ENCODE data around the gene CARS2. TPM values are rescaled to one million over a fixed set of nuclear protein-coding genes. Genes with fewer than 3 reads are reported as not detected.

CARS2 gene
- total and polyA plus RNA-seq, 2 donors from 2014 or later: 57.1 to 57.9 TPM

GRCh38 chr13:110626521-110626920, 79.4 kb downstream of the CARS2 start:
- no peaks in the 10 kb centered on the region for H3K27me3 ChIP-seq (ENCODE audit: control insufficient read depth, insufficient read depth, low read length)
- H3K4me3 ChIP-seq (ENCODE audit: low read length in 3 of 3): no peak overlapping the region
- H3K27ac ChIP-seq (ENCODE audit: low read depth in 2 of 2, low read length in 2 of 2): peak overlapping the region in 1 of 2 donors; percentile 2
- H3K9ac ChIP-seq (ENCODE audit: low read length in 3 of 3): no peak overlapping the region
- peaks cover 0 to 14% (median 9%) of the 10 kb centered on the region in 3 donors for H3K4me1 ChIP-seq (ENCODE audit: control insufficient read depth in 2 of 3, insufficient read depth in 2 of 3, low read depth in 1 of 3, low read length in 3 of 3)
- H3K36me3 ChIP-seq (ENCODE audit: control insufficient read depth in 2 of 3, insufficient read depth in 3 of 3, low read length in 3 of 3): peaks cover 3 to 35% (median 13%) of the 10 kb centered on the region in 3 donors
- H3K9me3 ChIP-seq (ENCODE audit: control insufficient read depth in 2 of 3, insufficient read depth in 1 of 3, low read length in 3 of 3): no peaks in the 10 kb centered on the region
- intact Hi-C loops (cut with DNase I): no loop called here
- FAIRE-seq: no peak
- DNase-seq: peak in 3 of 5 donors; percentile 51 to 85 (median 59)
- TF ChIP-seq, protein P1, sequence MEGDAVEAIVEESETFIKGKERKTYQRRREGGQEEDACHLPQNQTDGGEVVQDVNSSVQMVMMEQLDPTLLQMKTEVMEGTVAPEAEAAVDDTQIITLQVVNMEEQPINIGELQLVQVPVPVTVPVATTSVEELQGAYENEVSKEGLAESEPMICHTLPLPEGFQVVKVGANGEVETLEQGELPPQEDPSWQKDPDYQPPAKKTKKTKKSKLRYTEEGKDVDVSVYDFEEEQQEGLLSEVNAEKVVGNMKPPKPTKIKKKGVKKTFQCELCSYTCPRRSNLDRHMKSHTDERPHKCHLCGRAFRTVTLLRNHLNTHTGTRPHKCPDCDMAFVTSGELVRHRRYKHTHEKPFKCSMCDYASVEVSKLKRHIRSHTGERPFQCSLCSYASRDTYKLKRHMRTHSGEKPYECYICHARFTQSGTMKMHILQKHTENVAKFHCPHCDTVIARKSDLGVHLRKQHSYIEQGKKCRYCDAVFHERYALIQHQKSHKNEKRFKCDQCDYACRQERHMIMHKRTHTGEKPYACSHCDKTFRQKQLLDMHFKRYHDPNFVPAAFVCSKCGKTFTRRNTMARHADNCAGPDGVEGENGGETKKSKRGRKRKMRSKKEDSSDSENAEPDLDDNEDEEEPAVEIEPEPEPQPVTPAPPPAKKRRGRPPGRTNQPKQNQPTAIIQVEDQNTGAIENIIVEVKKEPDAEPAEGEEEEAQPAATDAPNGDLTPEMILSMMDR (IDR thresholded peaks at IDR 0.05; ENCODE audit: borderline replicate concordance, extremely low read depth, insufficient read depth): no peak

DNA sequence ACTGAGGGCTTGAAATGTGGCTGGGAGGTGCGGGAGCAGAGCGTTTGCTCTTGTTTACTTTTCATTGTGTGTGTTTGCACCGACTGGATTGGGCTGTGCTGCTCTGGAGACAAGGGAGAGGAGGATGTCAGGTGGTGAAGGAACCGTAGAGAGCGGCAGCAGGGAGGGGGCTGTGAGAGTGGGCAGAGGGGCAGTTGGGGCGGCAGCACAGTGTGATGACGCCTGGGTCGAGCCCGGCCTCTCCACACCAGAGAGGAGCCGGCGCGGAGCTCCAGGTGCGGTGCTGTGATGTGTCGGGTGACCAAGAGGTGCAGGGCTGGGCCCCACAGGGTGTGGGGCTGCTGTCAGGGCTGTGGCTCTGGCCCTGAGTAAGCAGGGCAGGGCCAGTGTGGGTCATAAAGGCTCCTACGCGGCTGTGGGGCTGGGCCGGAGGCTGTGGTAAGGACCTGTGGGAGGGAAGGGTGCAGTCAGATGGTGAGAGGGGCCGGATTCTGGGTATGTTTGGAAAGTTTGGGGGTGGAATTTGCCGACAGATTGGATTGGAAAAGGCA, 80.1 kb downstream of the CARS2 start:
- peak overlapping the region in 1 of 2 donors; percentile 10 for H3K27ac ChIP-seq (ENCODE audit: low read depth in 2 of 2, low read length in 2 of 2)
- H3K9ac ChIP-seq (ENCODE audit: low read length in 3 of 3): no peak overlapping the region
- no peak for FAIRE-seq
- H3K9me3 ChIP-seq (ENCODE audit: control insufficient read depth in 2 of 3, insufficient read depth in 1 of 3, low read length in 3 of 3): no peaks in the 10 kb centered on the region
- TF ChIP-seq, protein P1 (IDR thresholded peaks at IDR 0.05; ENCODE audit: borderline replicate concordance, extremely low read depth, insufficient read depth): no peak
- H3K36me3 ChIP-seq (ENCODE audit: control insufficient read depth in 2 of 3, insufficient read depth in 3 of 3, low read length in 3 of 3): peaks cover 3 to 35% (median 13%) of the 10 kb centered on the region in 3 donors
- intact Hi-C loops (cut with DNase I): no loop called here
- H3K27me3 ChIP-seq (ENCODE audit: control insufficient read depth, insufficient read depth, low read length): no peaks in the 10 kb centered on the region
- H3K4me3 ChIP-seq (ENCODE audit: low read length in 3 of 3): no peak overlapping the region
- peaks cover 0 to 14% (median 10%) of the 10 kb centered on the region in 3 donors for H3K4me1 ChIP-seq (ENCODE audit: control insufficient read depth in 2 of 3, insufficient read depth in 2 of 3, low read depth in 1 of 3, low read length in 3 of 3)
- peak in 3 of 5 donors; percentile 43 to 59 (median 45) for DNase-seq

- no peak overlapping the region for H3K9ac ChIP-seq (ENCODE audit: low read length in 3 of 3)
- intact Hi-C loops (cut with DNase I): no loop called here
- H3K36me3 ChIP-seq (ENCODE audit: control insufficient read depth in 2 of 3, insufficient read depth in 3 of 3, low read length in 3 of 3): peaks cover 3 to 35% (median 13%) of the 10 kb centered on the region in 3 donors
- peak overlapping the region in 1 of 2 donors; percentile 7 for H3K27ac ChIP-seq (ENCODE audit: low read depth in 2 of 2, low read length in 2 of 2)
- no peaks in the 10 kb centered on the region for H3K27me3 ChIP-seq (ENCODE audit: control insufficient read depth, insufficient read depth, low read length)
- FAIRE-seq: no peak
- no peaks in the 10 kb centered on the region for H3K9me3 ChIP-seq (ENCODE audit: control insufficient read depth in 2 of 3, insufficient read depth in 1 of 3, low read length in 3 of 3)
- no peak overlapping the region for H3K4me3 ChIP-seq (ENCODE audit: low read length in 3 of 3)
- TF ChIP-seq, protein P1 (IDR thresholded peaks at IDR 0.05; ENCODE audit: borderline replicate concordance, extremely low read depth, insufficient read depth): no peak
- peaks cover 0 to 14% (median 14%) of the 10 kb centered on the region in 3 donors for H3K4me1 ChIP-seq (ENCODE audit: control insufficient read depth in 2 of 3, insufficient read depth in 2 of 3, low read depth in 1 of 3, low read length in 3 of 3)
- DNase-seq: peak in 4 of 5 donors; percentile 73 to 79 (median 78)
Measured at GRCh38 chr13:110624766-110625756, 80.9 kb downstream of the CARS2 start.

Measured in kidney (tissue), 14 donors.